ENCODE data around the gene HTRA1. TPM values are rescaled to one million over a fixed set of nuclear protein-coding genes. Genes with fewer than 3 reads are reported as not detected.

HTRA1 gene
- 1.0 and 1.5 TPM in 2 replicates for total RNA-seq (2014; rRNA removed; shearing (Covaris generic))

DNA sequence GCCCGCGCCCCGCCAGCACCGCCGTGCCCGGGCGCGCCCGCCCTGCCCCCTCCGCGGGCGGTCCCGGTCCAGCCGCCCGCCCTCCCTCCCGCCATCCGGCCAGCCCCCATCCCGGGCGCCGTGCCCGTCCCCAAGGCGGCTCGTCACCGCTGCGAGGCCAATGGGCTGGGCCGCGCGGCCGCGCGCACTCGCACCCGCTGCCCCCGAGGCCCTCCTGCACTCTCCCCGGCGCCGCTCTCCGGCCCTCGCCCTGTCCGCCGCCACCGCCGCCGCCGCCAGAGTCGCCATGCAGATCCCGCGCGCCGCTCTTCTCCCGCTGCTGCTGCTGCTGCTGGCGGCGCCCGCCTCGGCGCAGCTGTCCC, at the start of gene HTRA1:
HTRA1 (plus strand) TSS at position 187 of the 362 bp plus-strand sequence; CDS start at position 287, 100 bp downstream.
- Histone ChIP-seq H3K4me1 (peaks cover 14% of the 10 kb centered on the region; the same call in 1 of the 2 replicates), H3K9me3 (replicated peaks) (no peaks in the 10 kb centered on the region), H3K36me3 (no peaks in the 10 kb centered on the region), H3K27ac (no peak within 1 kb of the TSS), H3K27me3 (peaks cover 5% of the 10 kb centered on the region), H3K4me3 (peak within 1 kb of the TSS; percentile 52)
- peak; percentile 65 to 67 for DNase-seq

DNA sequence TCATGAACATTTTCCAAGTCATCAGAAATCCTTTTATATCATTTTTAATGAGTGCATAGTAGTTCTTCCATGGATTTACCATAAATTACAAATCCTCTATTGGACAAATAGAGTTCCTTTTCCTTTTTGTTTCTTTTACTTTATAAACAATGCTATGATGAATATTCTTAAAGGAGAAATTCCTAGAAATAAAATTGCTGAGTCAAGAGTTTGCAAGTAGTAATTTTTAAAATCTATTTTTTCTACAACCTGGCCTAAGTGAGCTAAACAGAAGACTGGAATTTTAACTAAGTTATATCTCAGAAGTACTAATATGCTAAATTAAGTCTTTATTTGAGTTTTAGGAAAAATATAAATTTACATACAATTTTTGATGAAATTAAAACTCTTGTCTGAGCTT, 48.0 kb upstream of the HTRA1 start:
- Histone ChIP-seq H3K4me3 (no peak overlapping the region), H3K27ac (no peak overlapping the region), H3K9me3 (replicated peaks) (no peaks in the 10 kb centered on the region), H3K27me3 (no peaks in the 10 kb centered on the region), H3K4me1 (no peaks in the 10 kb centered on the region), H3K36me3 (peaks cover 11% of the 10 kb centered on the region; the same call in 1 of the 2 replicates)
- no peak for DNase-seq

DNA sequence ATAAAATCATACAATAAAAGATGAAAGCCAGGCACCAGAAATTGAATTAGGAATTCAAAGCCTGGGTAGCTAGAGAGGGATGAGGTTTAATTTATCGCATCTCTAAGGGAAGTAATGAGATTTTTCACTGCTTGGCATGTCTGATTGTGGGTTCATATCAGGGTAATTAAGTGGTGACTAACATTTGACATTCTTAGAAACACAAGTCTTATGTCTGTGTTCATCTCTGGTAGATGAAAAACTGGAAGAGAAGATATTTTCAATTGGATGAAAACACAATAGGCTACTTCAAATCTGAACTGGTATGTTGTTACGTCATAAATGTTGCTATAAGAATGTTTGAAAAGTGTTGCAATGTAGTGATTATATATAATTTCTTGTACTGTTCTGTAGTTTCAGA, 43.7 kb upstream of the HTRA1 start:
- DNase-seq: no peak
- Histone ChIP-seq H3K27me3 (no peaks in the 10 kb centered on the region), H3K36me3 (peaks cover 15% of the 10 kb centered on the region; the same call in 1 of the 2 replicates)

DNA sequence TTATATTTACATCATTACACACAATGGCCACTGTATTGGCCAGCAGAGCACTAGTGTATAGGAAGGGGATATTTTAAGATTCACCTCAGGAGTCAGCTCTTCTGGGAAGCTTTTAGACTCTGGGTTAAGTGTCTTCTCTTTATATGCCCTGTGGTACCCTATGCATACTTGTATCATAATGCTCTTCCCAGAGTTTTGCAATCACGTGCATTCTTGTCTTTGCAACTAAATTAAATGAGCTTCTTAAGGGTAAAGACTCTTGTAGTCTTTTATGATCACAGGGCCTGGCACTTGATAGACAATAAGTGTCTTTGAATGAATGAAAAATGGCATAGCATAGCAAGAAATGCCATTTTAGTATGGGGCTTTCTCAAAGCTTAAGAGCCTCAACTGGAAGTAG, 42.3 kb upstream of the HTRA1 start:
- H3K27me3 ChIP-seq: no peaks in the 10 kb centered on the region
- no peak overlapping the region for H3K27ac ChIP-seq
- H3K4me3 ChIP-seq: no peak overlapping the region
- no peaks in the 10 kb centered on the region for H3K9me3 ChIP-seq (replicated peaks)
- H3K36me3 ChIP-seq: peaks cover 15% of the 10 kb centered on the region; the same call in 1 of the 2 replicates
- DNase-seq: no peak
- H3K4me1 ChIP-seq: no peaks in the 10 kb centered on the region

More for the DNA sequence above, 43.7 kb upstream of the HTRA1 start:
- H3K27ac ChIP-seq: no peak overlapping the region
- H3K4me1 ChIP-seq: no peaks in the 10 kb centered on the region
- no peak overlapping the region for H3K4me3 ChIP-seq
- no peaks in the 10 kb centered on the region for H3K9me3 ChIP-seq (replicated peaks)

DNA sequence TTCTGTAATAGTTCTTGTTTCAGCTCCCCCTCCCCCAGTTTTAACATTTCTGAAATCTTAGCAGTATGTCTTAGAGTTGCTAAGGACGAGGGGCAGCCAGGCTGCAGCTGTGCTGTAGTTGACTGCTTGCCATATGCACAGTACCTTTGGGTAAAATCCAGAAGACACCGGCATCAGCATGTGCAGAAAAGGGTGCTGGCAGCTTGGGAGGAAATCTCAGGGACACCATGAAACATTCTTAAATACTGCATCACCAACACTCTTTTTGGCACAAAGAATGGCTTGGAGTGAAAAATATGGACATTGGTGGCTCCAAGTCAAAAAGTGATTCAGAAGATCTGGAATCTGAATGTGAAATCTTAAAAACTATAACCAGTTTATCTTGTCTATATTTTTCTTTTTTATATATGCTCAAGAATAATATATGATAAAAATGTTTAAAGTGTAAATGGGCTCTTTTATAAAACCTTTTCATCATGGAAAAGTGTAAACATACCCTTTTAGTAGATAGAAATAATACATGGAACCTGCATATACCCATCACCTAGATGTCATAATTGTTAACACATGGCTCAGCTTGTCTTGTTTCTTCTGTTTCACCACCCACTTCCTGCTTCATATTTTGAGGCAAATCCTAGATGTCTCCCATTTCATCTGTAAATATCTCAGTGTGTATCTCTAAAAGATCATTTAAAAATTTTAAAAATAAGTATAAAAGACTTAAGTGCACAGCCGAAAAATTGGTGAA, 41.3 kb upstream of the HTRA1 start:
- Histone ChIP-seq H3K9me3 (replicated peaks) (no peaks in the 10 kb centered on the region), H3K4me1 (no peaks in the 10 kb centered on the region), H3K27ac (no peak overlapping the region), H3K36me3 (peaks cover 14% of the 10 kb centered on the region; the same call in 1 of the 2 replicates), H3K4me3 (no peak overlapping the region), H3K27me3 (no peaks in the 10 kb centered on the region)
- no peak for DNase-seq

DNA sequence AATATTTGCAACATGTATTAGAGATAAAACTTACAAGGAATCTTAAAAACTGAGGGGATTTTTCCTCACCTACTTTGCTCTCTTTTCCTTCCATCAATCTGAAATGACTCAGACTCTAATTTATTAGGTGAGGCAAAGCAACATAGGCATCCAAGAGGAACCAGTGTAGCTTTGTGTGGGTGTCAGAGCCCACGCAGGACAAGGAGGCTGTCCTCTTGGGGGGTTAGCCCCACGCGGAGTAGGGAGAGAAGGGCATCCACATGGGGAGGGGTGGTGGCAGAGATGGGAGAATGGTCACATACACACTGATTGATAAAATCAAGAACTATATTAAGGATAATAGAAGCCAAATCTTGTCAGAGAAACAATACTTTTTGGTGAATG, 40.7 kb upstream of the HTRA1 start:
- no peaks in the 10 kb centered on the region for H3K4me1 ChIP-seq
- H3K4me3 ChIP-seq: no peak overlapping the region
- no peak overlapping the region for H3K27ac ChIP-seq
- no peak for DNase-seq
- peaks cover 13% of the 10 kb centered on the region; the same call in 1 of the 2 replicates for H3K36me3 ChIP-seq
- no peaks in the 10 kb centered on the region for H3K27me3 ChIP-seq
- H3K9me3 ChIP-seq (replicated peaks): no peaks in the 10 kb centered on the region

DNA sequence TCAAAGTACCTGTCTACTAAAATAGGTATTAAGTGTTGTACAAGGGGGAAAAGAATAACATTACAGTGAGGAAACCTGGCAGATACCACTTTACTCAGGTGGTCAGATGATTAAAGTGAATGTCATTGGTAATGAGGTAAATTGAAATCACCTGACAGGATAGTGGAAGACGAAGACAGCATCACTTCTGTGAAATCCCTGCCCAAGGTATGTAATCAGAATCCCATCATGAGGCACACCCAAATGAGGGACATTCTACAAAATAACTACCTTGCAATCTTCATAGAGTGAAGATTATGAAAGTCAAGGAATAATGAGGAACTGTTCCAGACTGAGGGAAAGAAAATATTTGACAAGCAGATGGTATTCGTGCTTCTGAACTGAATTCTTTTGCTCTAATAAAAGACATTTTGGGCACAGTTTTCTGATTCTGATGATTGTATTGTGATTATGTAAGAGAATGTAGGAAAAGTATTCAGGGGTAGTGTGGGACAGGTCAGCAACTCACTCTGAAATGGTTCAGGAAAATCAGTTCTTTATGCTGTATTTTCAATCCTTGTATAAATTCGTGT, 40.2 kb upstream of the HTRA1 start:
- no peak overlapping the region for H3K4me3 ChIP-seq
- DNase-seq: no peak
- no peaks in the 10 kb centered on the region for H3K9me3 ChIP-seq (replicated peaks)
- H3K27me3 ChIP-seq: no peaks in the 10 kb centered on the region
- no peaks in the 10 kb centered on the region for H3K4me1 ChIP-seq
- no peak overlapping the region for H3K27ac ChIP-seq
- H3K36me3 ChIP-seq: peaks cover 9% of the 10 kb centered on the region; the same call in 1 of the 2 replicates

DNA sequence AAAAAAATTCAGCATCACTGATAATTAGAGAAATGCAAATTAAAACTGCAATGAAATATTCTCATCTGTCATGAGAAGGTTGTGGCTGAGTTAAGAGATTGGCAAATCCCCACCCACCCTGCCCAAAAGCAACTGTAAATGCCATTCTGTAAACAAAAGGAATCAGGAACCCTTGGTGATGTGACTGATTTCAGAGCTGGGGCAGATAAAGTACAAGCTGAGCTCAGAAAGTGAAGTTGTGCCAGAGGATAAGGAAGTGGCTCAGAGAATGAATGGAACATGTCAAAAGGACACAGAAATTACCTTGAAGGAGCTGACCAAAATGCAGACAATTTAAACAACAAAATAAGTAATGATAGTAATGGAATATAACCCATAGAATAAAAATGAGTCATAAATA, 39.6 kb upstream of the HTRA1 start:
- H3K27me3 ChIP-seq: no peaks in the 10 kb centered on the region
- H3K27ac ChIP-seq: no peak overlapping the region
- H3K4me3 ChIP-seq: no peak overlapping the region
- DNase-seq: no peak
- no peaks in the 10 kb centered on the region for H3K4me1 ChIP-seq
- H3K36me3 ChIP-seq: peaks cover 9% of the 10 kb centered on the region; the same call in 1 of the 2 replicates
- H3K9me3 ChIP-seq (replicated peaks): no peaks in the 10 kb centered on the region

DNA sequence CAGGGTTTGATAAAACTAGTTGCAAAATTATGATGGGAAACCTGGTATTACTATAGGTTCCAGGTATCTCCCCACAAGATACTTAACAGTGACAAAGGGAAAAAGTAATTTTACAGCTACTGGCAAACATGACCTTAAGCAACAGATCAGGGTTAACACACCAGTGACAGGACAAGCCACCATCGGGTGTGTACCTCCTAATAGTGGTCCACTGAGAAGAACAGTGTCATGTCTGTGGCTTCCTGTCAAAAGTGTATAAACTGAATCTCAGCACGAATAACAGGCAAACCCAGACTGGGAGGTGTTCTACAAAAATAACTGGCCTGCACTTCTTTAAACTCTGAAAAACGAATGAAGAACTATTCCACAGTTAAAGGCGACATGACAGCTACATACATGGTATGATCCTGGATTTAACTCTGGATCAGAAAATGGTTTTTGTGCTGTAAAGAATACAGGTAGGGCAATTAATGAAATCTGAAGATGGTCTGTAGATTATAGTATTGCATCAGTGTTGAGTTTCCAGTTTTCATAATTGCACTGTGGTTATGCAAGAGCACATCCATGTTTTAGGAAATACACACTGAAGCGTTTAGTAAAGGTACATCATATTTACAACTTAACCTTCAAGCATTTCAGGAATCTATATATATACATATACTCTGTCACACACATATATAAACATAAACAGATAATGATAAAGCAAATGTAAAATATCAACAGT, 38.9 kb upstream of the HTRA1 start:
- DNase-seq: no peak
- Histone ChIP-seq H3K27ac (no peak overlapping the region), H3K36me3 (peaks cover 9% of the 10 kb centered on the region; the same call in 1 of the 2 replicates), H3K27me3 (no peaks in the 10 kb centered on the region), H3K4me3 (no peak overlapping the region), H3K9me3 (replicated peaks) (no peaks in the 10 kb centered on the region), H3K4me1 (no peaks in the 10 kb centered on the region)

DNA sequence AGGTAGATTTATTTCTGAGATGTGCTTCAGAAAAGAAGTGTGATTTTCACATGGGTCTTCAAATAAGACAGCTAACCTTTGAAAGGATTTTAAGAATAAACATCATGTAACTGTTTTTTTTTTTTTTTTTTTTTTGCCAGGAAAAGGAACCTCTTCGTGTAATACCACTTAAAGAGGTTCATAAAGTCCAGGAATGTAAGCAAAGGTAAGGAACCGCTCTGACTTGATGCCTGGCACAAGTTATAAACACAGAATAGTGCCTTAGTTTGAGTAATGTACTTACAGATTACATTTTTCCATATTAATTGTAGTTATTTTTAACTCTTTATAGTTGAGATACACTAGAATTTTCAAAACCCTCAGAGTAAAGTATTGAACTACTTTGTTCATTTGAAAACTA, 37.3 kb upstream of the HTRA1 start:
- no peaks in the 10 kb centered on the region for H3K9me3 ChIP-seq (replicated peaks)
- H3K36me3 ChIP-seq: peaks cover 9% of the 10 kb centered on the region; the same call in 1 of the 2 replicates
- no peak overlapping the region for H3K27ac ChIP-seq
- no peak overlapping the region for H3K4me3 ChIP-seq
- DNase-seq: no peak
- no peaks in the 10 kb centered on the region for H3K27me3 ChIP-seq
- no peaks in the 10 kb centered on the region for H3K4me1 ChIP-seq

DNA sequence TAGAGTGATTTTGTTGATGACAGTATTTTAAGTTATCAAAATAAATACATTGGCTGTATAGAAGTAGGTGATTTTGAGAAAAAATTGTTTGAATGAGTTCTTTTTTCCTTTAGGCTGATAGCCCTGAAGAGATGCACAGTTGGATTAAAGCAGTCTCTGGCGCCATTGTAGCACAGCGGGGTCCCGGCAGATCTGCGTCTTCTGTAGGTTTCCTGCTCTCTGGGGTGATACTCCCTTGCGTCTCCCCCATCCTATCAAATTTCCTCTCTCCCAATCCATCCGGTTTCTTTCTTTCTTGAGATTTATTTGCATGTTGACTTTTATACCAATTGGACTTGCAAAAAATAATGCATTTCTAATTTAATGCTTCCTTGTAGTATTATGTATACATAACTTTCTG, 34.5 kb upstream of the HTRA1 start:
- Histone ChIP-seq H3K27me3 (no peaks in the 10 kb centered on the region), H3K9me3 (replicated peaks) (no peaks in the 10 kb centered on the region), H3K27ac (no peak overlapping the region), H3K4me3 (no peak overlapping the region), H3K4me1 (no peaks in the 10 kb centered on the region), H3K36me3 (peaks cover 7% of the 10 kb centered on the region; the same call in 1 of the 2 replicates)
- DNase-seq: no peak

DNA sequence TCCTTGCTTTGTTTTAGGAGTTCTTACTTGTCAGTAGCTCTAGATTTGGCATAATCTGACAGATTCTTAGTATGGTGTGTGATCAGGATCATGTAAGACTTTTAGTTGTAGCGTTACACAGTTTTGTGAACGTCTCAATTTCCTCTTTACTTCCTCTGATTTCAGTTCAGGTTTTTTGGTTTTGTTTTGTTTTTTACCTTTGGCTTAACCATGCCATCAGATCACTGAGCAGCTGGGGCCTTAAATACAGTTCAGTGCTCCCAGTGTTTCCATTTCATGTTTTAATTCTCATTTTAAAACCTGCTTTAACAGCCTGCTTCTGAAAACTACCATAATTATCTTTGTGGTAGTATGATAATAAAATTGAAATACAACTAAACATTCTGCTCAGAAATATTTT, 34.1 kb upstream of the HTRA1 start:
- no peak for DNase-seq
- Histone ChIP-seq H3K27ac (no peak overlapping the region), H3K9me3 (replicated peaks) (no peaks in the 10 kb centered on the region), H3K4me3 (no peak overlapping the region), H3K27me3 (no peaks in the 10 kb centered on the region), H3K4me1 (no peaks in the 10 kb centered on the region), H3K36me3 (peaks cover 7% of the 10 kb centered on the region; the same call in 1 of the 2 replicates)

DNA sequence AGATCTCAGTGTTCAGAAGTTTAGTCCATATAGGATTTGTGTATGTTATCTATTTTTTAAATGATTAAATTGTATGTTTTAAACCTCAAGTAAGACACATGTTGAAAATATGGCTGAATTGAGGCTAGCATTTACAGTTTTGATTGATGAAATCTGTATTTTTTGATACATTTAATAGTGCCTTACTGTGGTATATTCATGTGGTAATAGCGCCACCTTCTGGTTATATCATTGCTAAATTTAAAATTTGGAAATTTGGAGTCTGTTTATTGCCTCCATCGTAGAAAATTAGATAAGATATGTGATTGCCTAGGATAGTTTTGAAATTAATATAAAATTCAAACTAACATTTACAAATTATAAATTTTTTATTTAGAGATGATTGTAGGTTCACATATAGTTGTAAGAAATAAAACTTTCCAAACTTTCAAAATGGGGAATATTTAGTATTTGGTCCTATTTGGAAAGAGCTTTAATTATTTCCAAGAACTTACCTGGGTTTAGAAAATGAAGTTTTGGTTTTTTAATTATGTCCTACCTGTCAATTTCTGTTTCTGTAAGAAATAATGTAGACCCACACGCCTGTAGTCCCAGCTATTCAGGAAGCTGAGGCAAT, 26.0 kb upstream of the HTRA1 start:
- no peaks in the 10 kb centered on the region for H3K4me1 ChIP-seq
- H3K36me3 ChIP-seq: no peaks in the 10 kb centered on the region
- H3K27ac ChIP-seq: no peak overlapping the region
- DNase-seq: peak in 1 of 2 experiments; percentile 66
- peaks cover 4% of the 10 kb centered on the region; the same call in 1 of the 2 replicates for H3K9me3 ChIP-seq (replicated peaks)
- no peaks in the 10 kb centered on the region for H3K27me3 ChIP-seq
- no peak overlapping the region for H3K4me3 ChIP-seq

DNA sequence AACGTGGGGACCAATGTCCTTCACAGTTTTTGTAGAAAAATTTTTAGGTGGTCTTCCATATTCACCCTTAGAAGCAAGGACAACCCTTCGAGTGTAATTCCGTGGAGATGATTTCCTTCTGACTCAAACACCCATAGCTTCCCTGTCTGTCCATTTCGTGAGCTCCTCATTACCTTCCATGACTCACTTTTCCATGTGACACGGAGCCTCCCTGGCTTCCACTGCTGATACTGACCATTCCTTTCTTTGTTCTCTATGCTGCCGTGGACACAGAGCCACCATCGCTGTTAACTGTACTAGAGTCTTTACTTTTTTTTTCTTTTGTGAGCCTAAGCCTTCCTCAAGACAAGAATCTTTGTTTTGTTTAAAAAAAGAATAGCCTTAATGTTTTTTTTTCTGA, 19.4 kb upstream of the HTRA1 start:
- Histone ChIP-seq H3K27ac (no peak overlapping the region), H3K27me3 (no peaks in the 10 kb centered on the region)

More for the DNA sequence above, 19.4 kb upstream of the HTRA1 start:
- Histone ChIP-seq H3K4me1 (no peaks in the 10 kb centered on the region), H3K4me3 (no peak overlapping the region), H3K9me3 (replicated peaks) (peaks cover 4% of the 10 kb centered on the region; the same call in 1 of the 2 replicates), H3K36me3 (no peaks in the 10 kb centered on the region)
- peak in 1 of 2 experiments; percentile 17 for DNase-seq
